HepG2 (cell line): ENCODE results near the gene LASP1. TPM values are rescaled to one million over a fixed set of nuclear protein-coding genes. Genes with fewer than 3 reads are reported as not detected.
A peak's percentile ranks its signal among the peaks of the same experiment; 100 is the strongest.

Experiments used
- AHR ChIP-seq: IDR thresholded peaks from 2 replicates; pipeline ENCODE4 v1.6.1; 2018; ENCODE audit warnings: missing genetic modification reagents, missing compliant biosample characterization
- DMAP1 ChIP-seq: IDR thresholded peaks from 2 replicates; pipeline ENCODE4 v1.6.1; 2016
- FOXP4 ChIP-seq: sonication (generic); formaldehyde crosslinking; IDR thresholded peaks from 2 replicates; pipeline ENCODE4 v1.4.0; 2020; ENCODE audit warnings: missing genetic modification reagents
- HNRNPK ChIP-seq: fragments of 200-400 bp; formaldehyde crosslinking; IDR thresholded peaks from 2 replicates; pipeline ENCODE4 v1.6.1; 2018; ENCODE audit warnings: low read length, low read depth, moderate library complexity, mild to moderate bottlenecking; ENCODE audit not compliant: poor library complexity, severe bottlenecking
- HOXA9 ChIP-seq: sonication (generic); formaldehyde crosslinking; IDR thresholded peaks from 2 replicates; pipeline ENCODE4 v1.8.1; 2022; ENCODE audit warnings: missing genetic modification reagents, mild to moderate bottlenecking, moderate library complexity, borderline replicate concordance
- IKZF1 ChIP-seq: fragments of 450-650 bp; IDR thresholded peaks from 2 replicates; pipeline ENCODE4 v1.7.1; 2016
- NCOR1 ChIP-seq: fragments of 200-600 bp; sonication (generic); IDR thresholded peaks from 2 replicates; pipeline ENCODE4 v1.7.0; 2017; ENCODE audit warnings: antibody characterized with exemption, low read length, borderline replicate concordance
- NFKB2 ChIP-seq: sonication (generic); formaldehyde crosslinking; IDR thresholded peaks from 2 replicates; pipeline ENCODE4 v1.4.0; 2020; ENCODE audit warnings: missing genetic modification reagents, borderline replicate concordance
- PHB2 ChIP-seq: fragments of 450-650 bp; IDR thresholded peaks from 2 replicates; pipeline ENCODE4 v1.6.1; 2018; ENCODE audit not compliant: partially characterized antibody
- SALL2 ChIP-seq: sonication (generic); formaldehyde crosslinking; IDR thresholded peaks from 2 replicates; pipeline ENCODE4 v1.8.1; 2023; ENCODE audit warnings: mild to moderate bottlenecking, missing genetic modification reagents, inconsistent platforms
- STAT6 ChIP-seq: sonication (generic); formaldehyde crosslinking; IDR thresholded peaks from 2 replicates; pipeline ENCODE4 v1.4.0; 2020; ENCODE audit warnings: missing genetic modification reagents, mild to moderate bottlenecking, borderline replicate concordance
- TFDP2 ChIP-seq: sonication (generic); formaldehyde crosslinking; IDR thresholded peaks from 2 replicates; pipeline ENCODE4 v1.4.0; 2020; ENCODE audit warnings: missing genetic modification reagents
- ZBTB43 ChIP-seq: sonication (generic); formaldehyde crosslinking; conservative IDR thresholded peaks from 2 replicates; pipeline ENCODE4 v1.4.0; 2020; ENCODE audit warnings: missing genetic modification reagents
- ZNF12 ChIP-seq: sonication (generic); formaldehyde crosslinking; IDR thresholded peaks from 2 replicates; pipeline ENCODE4 v1.5.0; 2020; ENCODE audit warnings: missing genetic modification reagents
- ZNF24 ChIP-seq: fragments of 450-650 bp; IDR thresholded peaks from 2 replicates; pipeline ENCODE4 v1.6.1; 2017; ENCODE audit warnings: antibody characterized with exemption, mild to moderate bottlenecking
- ZNF296 ChIP-seq: sonication (generic); formaldehyde crosslinking; conservative IDR thresholded peaks from 2 replicates; pipeline ENCODE4 v1.5.0; 2020; ENCODE audit warnings: mild to moderate bottlenecking, missing genetic modification reagents
- ZNF34 ChIP-seq: sonication (generic); formaldehyde crosslinking; IDR thresholded peaks from 2 replicates; pipeline ENCODE4 v1.4.0; 2020; ENCODE audit warnings: mild to moderate bottlenecking, missing genetic modification reagents, borderline replicate concordance
- ZNF740 ChIP-seq: sonication (generic); formaldehyde crosslinking; IDR thresholded peaks from 2 replicates; pipeline ENCODE4 v1.4.0; 2020; ENCODE audit warnings: missing genetic modification reagents
- ZUFSP ChIP-seq: sonication (generic); formaldehyde crosslinking; IDR thresholded peaks from 2 replicates; pipeline ENCODE4 v1.9.0; 2021; ENCODE audit warnings: missing genetic modification reagents, mild to moderate bottlenecking, borderline replicate concordance
- polyA plus RNA-seq, 8 experiments: library from polyadenylated mRNA; depleted of rRNA in 3 of 8; stranded (reverse) in 7 of 8; unstranded in 1 of 8; fragments of >200 nt; fragmentation: Illumina TruSeq in 4 of 8; extraction: Trizol in 4 of 8; gene quantifications; 2 replicates each; pipeline versions ENCODE4 v1.2.1 to v1.2.3, GENCODE V29; 2011 to 2016; ENCODE audit warnings: low read depth in 4 of 8, missing spikeins in 1 of 8, mixed read lengths in 1 of 8; ENCODE audit not compliant: insufficient read depth in 1 of 8
- total RNA-seq, 5 experiments: library from RNA; depleted of rRNA; stranded (reverse); fragments of >200 nt; fragmentation: Illumina TruSeq; extraction: Trizol; gene quantifications; 2 replicates each; pipeline ENCODE4 v1.2.3, GENCODE V29; 2016; ENCODE audit warnings: low read depth in 1 of 5

The LASP1 gene
- total and polyA plus RNA-seq, 2 of the 13 experiments (the other 11 are each of a cell fraction or from before 2014, with no cell fraction given), result 70.1 to 97.0 TPM

- TF ChIP-seq STAT6 (CRISPR knock-in tag) (no peak), ZNF296 (no peak), ZBTB43 (CRISPR knock-in tag) (no peak), AHR (CRISPR knock-in tag) (no peak), IKZF1 (no peak), SALL2 (CRISPR knock-in tag) (peak; percentile 50; the same call in 1 of the 2 replicates), DMAP1 (CRISPR knock-in tag) (no peak), NCOR1 (peak; percentile 69; the same call in 1 of the 2 replicates), ZNF12 (CRISPR knock-in tag) (no peak), NFKB2 (peak; percentile 64; the same call in 1 of the 2 replicates), TFDP2 (CRISPR knock-in tag) (no peak), PHB2 (no peak), FOXP4 (CRISPR knock-in tag) (peak; percentile 71), HNRNPK (no peak), HOXA9 (CRISPR knock-in tag) (no peak), ZUFSP (CRISPR knock-in tag) (no peak), ZNF740 (no peak), ZNF24 (no peak), ZNF34 (no peak)
Observed at GRCh38 chr17:38914741-38915638, 45.1 kb downstream of the LASP1 start (continued).
